ENCODE results near the gene ARHGAP6.

ARHGAP6 gene

DNA sequence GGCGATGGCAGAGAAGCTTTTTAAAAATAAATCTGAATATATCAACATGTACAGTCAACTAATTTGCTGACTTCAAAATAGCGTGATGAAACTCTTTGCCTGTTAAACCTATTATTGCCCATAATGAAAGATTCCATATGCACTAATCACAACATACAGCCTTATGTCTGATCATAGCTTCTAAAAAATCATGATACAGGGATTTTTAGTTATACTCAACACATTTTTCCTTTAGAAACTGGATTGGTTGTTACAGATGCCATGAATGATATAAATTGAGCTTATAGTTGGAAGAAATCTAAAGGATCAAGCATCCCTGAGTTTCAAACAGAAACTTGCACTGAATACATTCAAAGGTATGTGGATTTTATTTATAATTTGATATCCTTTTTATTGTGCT lies 372.6 kb downstream of the ARHGAP6 start, which contains the start of gene AMELX:
Gene AMELX, plus strand, starts transcription at position 301 of the 400 bp plus-strand sequence. CDS start 1,376 bp downstream, outside the sequence.
- no peak for TF ChIP-seq CTCF (conservative IDR thresholded peaks at IDR 0.05; ENCODE audit: low read length)
- H3K4me3 ChIP-seq (ENCODE audit: low read length) = no peak within 1 kb of the TSS
- no peak for DNase-seq (ENCODE audit: low read depth)

- no peak for TF ChIP-seq CTCF (conservative IDR thresholded peaks at IDR 0.05; ENCODE audit: low read length)
These were observed 375.2 kb downstream of the ARHGAP6 start for GRCh38 chrX:11290416-11291102.

GRCh38 chrX:11287505-11287904 lies 378.2 kb downstream of the ARHGAP6 start:
- H3K4me3 ChIP-seq (ENCODE audit: low read length) = no peak overlapping the region
- peak; percentile 7 for DNase-seq (ENCODE audit: low read depth)
- TF ChIP-seq CTCF (conservative IDR thresholded peaks at IDR 0.05; ENCODE audit: low read length) = no peak

More at GRCh38 chrX:11290416-11291102, 375.2 kb downstream of the ARHGAP6 start:
- no peak overlapping the region for H3K4me3 ChIP-seq (ENCODE audit: low read length)
- no peak for DNase-seq (ENCODE audit: low read depth)

DNA sequence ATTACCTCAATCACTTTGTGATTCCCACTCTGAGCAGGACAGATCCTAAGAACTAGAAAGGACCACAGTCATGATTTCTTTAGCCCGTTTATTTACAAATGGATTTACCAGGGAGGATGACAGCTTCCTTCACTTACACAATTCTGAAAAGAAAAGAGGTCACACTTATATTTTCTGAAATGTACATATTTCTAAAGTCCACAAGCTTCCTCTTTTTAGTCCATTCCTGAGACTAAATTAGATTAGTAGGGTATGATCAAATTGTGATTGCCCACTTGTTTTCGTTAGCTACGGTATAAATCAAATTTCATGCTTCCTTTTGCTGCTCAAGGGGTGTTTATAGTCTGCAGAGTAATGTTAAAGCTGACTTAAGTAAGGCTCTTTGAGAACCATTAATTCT lies 380.1 kb downstream of the ARHGAP6 start:
- H3K4me3 ChIP-seq (ENCODE audit: low read length) = no peak overlapping the region
- no peak for TF ChIP-seq CTCF (conservative IDR thresholded peaks at IDR 0.05; ENCODE audit: low read length)
- DNase-seq (ENCODE audit: low read depth) = no peak

DNA sequence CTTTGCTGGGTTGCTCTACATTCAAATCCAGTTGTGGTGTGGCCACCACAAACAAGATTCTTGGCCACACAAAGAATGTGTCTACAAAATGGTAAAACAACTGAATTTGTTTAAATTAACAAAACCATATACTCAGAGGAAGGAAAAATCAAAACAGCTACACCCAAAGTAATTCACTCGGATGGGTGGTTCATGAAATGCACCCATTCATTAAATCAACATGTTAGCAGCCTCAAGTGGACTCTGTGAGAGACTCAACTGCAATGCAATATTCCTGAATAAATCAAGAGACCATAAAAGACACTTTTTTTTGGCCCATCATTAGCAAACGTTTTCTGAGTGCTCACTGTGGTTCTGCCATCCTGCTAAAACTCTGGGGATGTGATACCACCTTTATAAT lies 383.7 kb downstream of the ARHGAP6 start:
- no peak for TF ChIP-seq CTCF (conservative IDR thresholded peaks at IDR 0.05; ENCODE audit: low read length)
- no peak overlapping the region for H3K4me3 ChIP-seq (ENCODE audit: low read length)
- no peak for DNase-seq (ENCODE audit: low read depth)

- peak; percentile 24 for DNase-seq (ENCODE audit: low read depth)
- H3K4me3 ChIP-seq (ENCODE audit: low read length) = no peak overlapping the region
- no peak for TF ChIP-seq CTCF (conservative IDR thresholded peaks at IDR 0.05; ENCODE audit: low read length)
These were observed 392.2 kb downstream of the ARHGAP6 start for GRCh38 chrX:11273544-11273943.

DNA sequence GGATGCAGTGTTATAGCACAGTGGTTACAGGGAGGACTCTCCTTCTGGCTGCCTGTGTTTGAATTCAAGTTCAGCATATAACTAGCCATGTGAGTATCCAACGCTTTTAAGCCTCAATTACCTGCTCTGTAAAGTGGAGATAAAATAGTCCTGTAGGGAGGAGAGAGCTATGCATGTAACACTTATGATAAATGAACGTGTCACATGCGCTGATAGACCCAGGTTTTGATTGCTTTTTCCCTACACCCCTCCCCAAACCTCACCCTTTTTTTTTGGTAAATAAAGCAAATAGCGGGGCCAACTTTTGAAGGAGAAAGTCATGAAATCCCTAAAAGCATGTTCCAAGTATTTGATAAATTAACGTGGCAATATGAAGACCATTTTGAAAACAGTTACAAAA lies 392.9 kb downstream of the ARHGAP6 start:
- TF ChIP-seq CTCF (conservative IDR thresholded peaks at IDR 0.05; ENCODE audit: low read length) = no peak
- DNase-seq (ENCODE audit: low read depth) = no peak
- H3K4me3 ChIP-seq (ENCODE audit: low read length) = no peak overlapping the region
